OCI-LY7 (cell line): ENCODE measurements around the gene CDHR1.

Experiments
- EZH2phosphoT487 ChIP-seq: fragments of 200-600 bp; sonication (generic); IDR thresholded peaks from 2 replicates; pipeline ENCODE4 v1.6.1; 2018; ENCODE audit warnings: low read depth, borderline replicate concordance, mild to moderate bottlenecking, mixed run types, antibody characterized with exemption, low read length, moderate library complexity, mixed read lengths
- TF ChIP-seq, protein P1 (sequence below): fragments of 200-600 bp; sonication (generic); conservative IDR thresholded peaks from 2 replicates; pipeline ENCODE4 v1.5.1; 2014; ENCODE audit warnings: mild to moderate bottlenecking, antibody characterized with exemption, low read length, moderate library complexity, mixed read lengths

DNA sequence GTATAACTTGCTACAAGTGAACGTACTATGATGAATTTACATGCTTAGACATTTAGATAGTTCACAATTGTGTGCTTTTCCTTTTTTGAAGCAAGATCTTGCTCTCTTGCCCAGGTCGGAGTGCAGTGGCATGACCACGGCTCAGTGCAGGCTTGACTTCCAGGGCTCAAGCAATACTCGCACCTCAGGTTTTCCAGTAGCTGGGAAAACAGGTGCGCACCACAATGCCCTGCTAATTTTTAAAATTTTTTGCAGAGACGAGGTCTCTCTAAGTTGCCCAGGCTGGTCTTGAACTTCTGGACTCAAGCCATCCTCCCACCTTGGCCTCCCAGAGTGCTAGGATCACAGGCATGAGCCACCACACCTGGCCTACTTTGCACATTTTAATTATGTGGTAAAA lies 18.9 kb upstream of the CDHR1 start:
- TF ChIP-seq, protein P1, sequence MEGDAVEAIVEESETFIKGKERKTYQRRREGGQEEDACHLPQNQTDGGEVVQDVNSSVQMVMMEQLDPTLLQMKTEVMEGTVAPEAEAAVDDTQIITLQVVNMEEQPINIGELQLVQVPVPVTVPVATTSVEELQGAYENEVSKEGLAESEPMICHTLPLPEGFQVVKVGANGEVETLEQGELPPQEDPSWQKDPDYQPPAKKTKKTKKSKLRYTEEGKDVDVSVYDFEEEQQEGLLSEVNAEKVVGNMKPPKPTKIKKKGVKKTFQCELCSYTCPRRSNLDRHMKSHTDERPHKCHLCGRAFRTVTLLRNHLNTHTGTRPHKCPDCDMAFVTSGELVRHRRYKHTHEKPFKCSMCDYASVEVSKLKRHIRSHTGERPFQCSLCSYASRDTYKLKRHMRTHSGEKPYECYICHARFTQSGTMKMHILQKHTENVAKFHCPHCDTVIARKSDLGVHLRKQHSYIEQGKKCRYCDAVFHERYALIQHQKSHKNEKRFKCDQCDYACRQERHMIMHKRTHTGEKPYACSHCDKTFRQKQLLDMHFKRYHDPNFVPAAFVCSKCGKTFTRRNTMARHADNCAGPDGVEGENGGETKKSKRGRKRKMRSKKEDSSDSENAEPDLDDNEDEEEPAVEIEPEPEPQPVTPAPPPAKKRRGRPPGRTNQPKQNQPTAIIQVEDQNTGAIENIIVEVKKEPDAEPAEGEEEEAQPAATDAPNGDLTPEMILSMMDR, result no peak
- TF ChIP-seq EZH2phosphoT487, result no peak
